ENCODE data around the gene RAP1GAP2.

Gene RAP1GAP2

GRCh38 chr17:2961446-2961845 lies 165.2 kb downstream of the RAP1GAP2 start:
- DNase-seq, result no peak
- H3K27me3 ChIP-seq (ENCODE audit: insufficient read depth, low read depth, severe bottlenecking), result no peaks in the 10 kb centered on the region
- no peak overlapping the region for H3K27ac ChIP-seq
- no peak overlapping the region for H3K4me3 ChIP-seq (ENCODE audit: low read depth, low read length)
- no peaks in the 10 kb centered on the region for H3K9me3 ChIP-seq (ENCODE audit: severe bottlenecking)
- TF ChIP-seq, protein P1, sequence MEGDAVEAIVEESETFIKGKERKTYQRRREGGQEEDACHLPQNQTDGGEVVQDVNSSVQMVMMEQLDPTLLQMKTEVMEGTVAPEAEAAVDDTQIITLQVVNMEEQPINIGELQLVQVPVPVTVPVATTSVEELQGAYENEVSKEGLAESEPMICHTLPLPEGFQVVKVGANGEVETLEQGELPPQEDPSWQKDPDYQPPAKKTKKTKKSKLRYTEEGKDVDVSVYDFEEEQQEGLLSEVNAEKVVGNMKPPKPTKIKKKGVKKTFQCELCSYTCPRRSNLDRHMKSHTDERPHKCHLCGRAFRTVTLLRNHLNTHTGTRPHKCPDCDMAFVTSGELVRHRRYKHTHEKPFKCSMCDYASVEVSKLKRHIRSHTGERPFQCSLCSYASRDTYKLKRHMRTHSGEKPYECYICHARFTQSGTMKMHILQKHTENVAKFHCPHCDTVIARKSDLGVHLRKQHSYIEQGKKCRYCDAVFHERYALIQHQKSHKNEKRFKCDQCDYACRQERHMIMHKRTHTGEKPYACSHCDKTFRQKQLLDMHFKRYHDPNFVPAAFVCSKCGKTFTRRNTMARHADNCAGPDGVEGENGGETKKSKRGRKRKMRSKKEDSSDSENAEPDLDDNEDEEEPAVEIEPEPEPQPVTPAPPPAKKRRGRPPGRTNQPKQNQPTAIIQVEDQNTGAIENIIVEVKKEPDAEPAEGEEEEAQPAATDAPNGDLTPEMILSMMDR (IDR thresholded peaks at IDR 0.05; ENCODE audit: low read depth, low read length), result no peak
- peaks cover 16% of the 10 kb centered on the region for H3K36me3 ChIP-seq

DNA sequence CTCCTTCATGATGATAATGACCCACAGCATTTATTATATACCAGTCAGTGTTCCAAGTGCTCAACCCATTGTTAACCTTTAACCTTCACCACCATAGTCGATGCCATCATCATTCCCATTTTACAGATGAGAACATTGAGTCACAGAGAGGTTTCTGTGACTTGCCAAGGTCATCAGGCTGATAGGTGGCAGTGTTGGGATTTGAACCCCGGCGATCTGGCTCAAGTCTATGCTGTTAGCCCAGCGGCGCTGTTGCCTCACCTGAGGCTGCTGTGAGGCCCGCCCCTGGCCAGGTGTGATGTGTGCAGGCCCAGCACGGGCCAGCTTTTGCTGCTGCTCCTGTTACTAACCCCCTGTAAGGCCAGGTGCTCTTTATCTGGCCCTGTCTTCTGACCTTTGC lies 166.0 kb downstream of the RAP1GAP2 start:
- peaks cover 24% of the 10 kb centered on the region for H3K36me3 ChIP-seq
- H3K4me3 ChIP-seq (ENCODE audit: low read depth, low read length), result no peak overlapping the region
- H3K27ac ChIP-seq, result no peak overlapping the region
- TF ChIP-seq, protein P1 (IDR thresholded peaks at IDR 0.05; ENCODE audit: low read depth, low read length), result no peak
- DNase-seq, result no peak
- H3K27me3 ChIP-seq (ENCODE audit: insufficient read depth, low read depth, severe bottlenecking), result no peaks in the 10 kb centered on the region
- no peaks in the 10 kb centered on the region for H3K9me3 ChIP-seq (ENCODE audit: severe bottlenecking)

- Histone ChIP-seq H3K27ac (no peak overlapping the region), H3K9me3 (ENCODE audit: severe bottlenecking) (no peaks in the 10 kb centered on the region), H3K4me3 (ENCODE audit: low read depth, low read length) (no peak overlapping the region), H3K27me3 (ENCODE audit: insufficient read depth, low read depth, severe bottlenecking) (no peaks in the 10 kb centered on the region), H3K36me3 (peaks cover 27% of the 10 kb centered on the region)
- TF ChIP-seq, protein P1 (IDR thresholded peaks at IDR 0.05; ENCODE audit: low read depth, low read length), result no peak
- DNase-seq, result no peak
Measured at GRCh38 chr17:2962729-2963128, 166.5 kb downstream of the RAP1GAP2 start.

GRCh38 chr17:2963332-2964027 lies 167.2 kb downstream of the RAP1GAP2 start:
- H3K36me3 ChIP-seq, result peaks cover 30% of the 10 kb centered on the region
- no peaks in the 10 kb centered on the region for H3K9me3 ChIP-seq (ENCODE audit: severe bottlenecking)
- TF ChIP-seq, protein P1 (IDR thresholded peaks at IDR 0.05; ENCODE audit: low read depth, low read length), result no peak
- H3K27ac ChIP-seq, result no peak overlapping the region
- H3K27me3 ChIP-seq (ENCODE audit: insufficient read depth, low read depth, severe bottlenecking), result no peaks in the 10 kb centered on the region
- H3K4me3 ChIP-seq (ENCODE audit: low read depth, low read length), result no peak overlapping the region
- DNase-seq, result no peak

GRCh38 chr17:2964028-2964356 lies 167.8 kb downstream of the RAP1GAP2 start:
- no peaks in the 10 kb centered on the region for H3K27me3 ChIP-seq (ENCODE audit: insufficient read depth, low read depth, severe bottlenecking)
- H3K36me3 ChIP-seq, result peaks cover 31% of the 10 kb centered on the region
- DNase-seq, result no peak
- H3K9me3 ChIP-seq (ENCODE audit: severe bottlenecking), result no peaks in the 10 kb centered on the region
- no peak overlapping the region for H3K27ac ChIP-seq
- TF ChIP-seq, protein P1 (IDR thresholded peaks at IDR 0.05; ENCODE audit: low read depth, low read length), result no peak
- H3K4me3 ChIP-seq (ENCODE audit: low read depth, low read length), result no peak overlapping the region

- no peak for DNase-seq
Measured at GRCh38 chr17:2964370-2964769, 168.1 kb downstream of the RAP1GAP2 start.

More at GRCh38 chr17:2964370-2964769, 168.1 kb downstream of the RAP1GAP2 start:
- TF ChIP-seq, protein P1 (IDR thresholded peaks at IDR 0.05; ENCODE audit: low read depth, low read length), result no peak
- H3K36me3 ChIP-seq, result peaks cover 33% of the 10 kb centered on the region
- H3K27ac ChIP-seq, result no peak overlapping the region
- H3K27me3 ChIP-seq (ENCODE audit: insufficient read depth, low read depth, severe bottlenecking), result no peaks in the 10 kb centered on the region
- no peaks in the 10 kb centered on the region for H3K9me3 ChIP-seq (ENCODE audit: severe bottlenecking)
- no peak overlapping the region for H3K4me3 ChIP-seq (ENCODE audit: low read depth, low read length)
